HepG2 (cell line): ENCODE data around the gene AUTS2.

Source experiments
- DNMT1 ChIP-seq: sonication (generic); formaldehyde crosslinking; IDR thresholded peaks from 2 replicates; pipeline ENCODE4 v1.5.1; 2020; ENCODE audit warnings: mild to moderate bottlenecking, missing genetic modification reagents
- ESRRA ChIP-seq: sonication (generic); formaldehyde crosslinking; IDR thresholded peaks from 2 replicates; pipeline ENCODE4 v1.5.1; 2020; ENCODE audit warnings: mild to moderate bottlenecking, low read depth, missing genetic modification reagents
- HNRNPL ChIP-seq: fragments of 200-400 bp; formaldehyde crosslinking; IDR thresholded peaks from 2 replicates; pipeline ENCODE4 v1.6.1; 2017; ENCODE audit warnings: mild to moderate bottlenecking, low read depth, low read length
- KLF6 ChIP-seq: IDR thresholded peaks from 2 replicates; pipeline ENCODE4 v1.8.0; 2016; ENCODE audit warnings: missing biosample characterization, missing genetic modification reagents
- PITX1 ChIP-seq: sonication (generic); formaldehyde crosslinking; IDR thresholded peaks from 2 replicates; pipeline ENCODE4 v1.5.1; 2020; ENCODE audit warnings: mild to moderate bottlenecking, missing genetic modification reagents
- U2AF1 ChIP-seq: fragments of 200-400 bp; formaldehyde crosslinking; optimal IDR thresholded peaks from 2 replicates; pipeline ENCODE3; 2017; ENCODE audit warnings: mild to moderate bottlenecking, low read depth, low read length
- ZC3H4 ChIP-seq: sonication (generic); formaldehyde crosslinking; IDR thresholded peaks from 2 replicates; pipeline ENCODE4 v1.4.0; 2020; ENCODE audit warnings: missing genetic modification reagents, borderline replicate concordance
- ZNF558 ChIP-seq: sonication (generic); formaldehyde crosslinking; IDR thresholded peaks from 2 replicates; pipeline ENCODE4 v1.9.0; 2022; ENCODE audit warnings: mild to moderate bottlenecking, missing genetic modification reagents, borderline replicate concordance
- TF ChIP-seq, protein P1 (sequence below): sonication (generic); formaldehyde crosslinking; IDR thresholded peaks from 2 replicates; pipeline ENCODE4 v1.8.0; 2022; ENCODE audit warnings: mild to moderate bottlenecking, missing genetic modification reagents, borderline replicate concordance

DNA sequence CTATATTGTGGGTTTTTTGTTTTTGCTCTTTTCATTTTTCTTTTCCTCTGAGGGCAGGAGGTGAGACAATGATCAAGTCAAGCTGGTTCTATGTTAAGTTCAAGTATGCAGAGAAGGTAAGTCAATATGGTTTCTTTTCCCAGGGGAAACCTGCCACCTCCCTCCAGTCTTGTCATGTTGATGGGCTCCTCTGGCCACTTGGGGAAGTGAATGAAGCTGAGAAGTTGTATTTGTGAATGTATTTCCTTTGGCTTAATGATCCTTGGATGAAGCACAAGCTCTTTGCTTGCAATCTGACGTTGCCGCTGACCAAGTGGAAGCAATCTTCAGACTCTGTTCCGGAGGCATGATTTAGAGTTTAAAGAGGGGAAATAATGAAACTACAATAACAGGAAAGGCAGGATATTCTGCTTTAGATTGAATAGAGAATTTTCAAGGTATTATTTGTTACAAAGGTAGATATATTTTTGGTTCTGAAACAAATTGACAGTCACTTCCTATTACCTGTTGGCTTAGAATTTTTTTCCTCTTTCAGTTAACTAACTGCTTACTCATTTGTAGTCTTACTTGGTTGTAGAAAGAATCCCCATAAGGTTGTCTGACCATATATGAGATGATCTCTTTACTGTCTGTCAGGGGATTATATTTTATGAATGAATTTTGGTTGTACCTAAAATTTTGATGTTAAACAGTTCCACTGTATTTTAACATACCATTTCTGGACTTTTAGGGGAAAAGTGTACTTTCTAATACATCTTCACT lies 369.6 kb downstream of the AUTS2 start:
- TF ChIP-seq ESRRA (no peak), U2AF1 (no peak), PITX1 (no peak), KLF6 (CRISPR knock-in tag) (no peak), ZC3H4 (no peak), HNRNPL (no peak), ZNF558 (CRISPR knock-in tag) (no peak), DNMT1 (CRISPR knock-in tag) (no peak)
- TF ChIP-seq, protein P1, sequence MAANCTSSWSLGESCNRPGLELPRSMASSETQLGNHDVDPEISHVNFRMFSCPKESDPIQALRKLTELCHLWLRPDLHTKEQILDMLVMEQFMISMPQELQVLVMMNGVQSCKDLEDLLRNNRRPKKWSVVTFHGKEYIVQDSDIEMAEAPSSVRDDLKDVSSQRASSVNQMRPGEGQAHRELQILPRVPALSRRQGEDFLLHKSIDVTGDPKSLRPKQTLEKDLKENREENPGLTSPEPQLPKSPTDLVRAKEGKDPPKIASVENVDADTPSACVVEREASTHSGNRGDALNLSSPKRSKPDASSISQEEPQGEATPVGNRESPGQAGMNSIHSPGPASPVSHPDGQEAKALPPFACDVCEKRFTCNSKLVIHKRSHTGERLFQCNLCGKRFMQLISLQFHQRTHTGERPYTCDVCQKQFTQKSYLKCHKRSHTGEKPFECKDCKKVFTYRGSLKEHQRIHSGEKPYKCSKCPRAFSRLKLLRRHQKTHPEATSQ, result no peak
